ENCODE results near the gene LCMT1.

LCMT1 gene

DNA sequence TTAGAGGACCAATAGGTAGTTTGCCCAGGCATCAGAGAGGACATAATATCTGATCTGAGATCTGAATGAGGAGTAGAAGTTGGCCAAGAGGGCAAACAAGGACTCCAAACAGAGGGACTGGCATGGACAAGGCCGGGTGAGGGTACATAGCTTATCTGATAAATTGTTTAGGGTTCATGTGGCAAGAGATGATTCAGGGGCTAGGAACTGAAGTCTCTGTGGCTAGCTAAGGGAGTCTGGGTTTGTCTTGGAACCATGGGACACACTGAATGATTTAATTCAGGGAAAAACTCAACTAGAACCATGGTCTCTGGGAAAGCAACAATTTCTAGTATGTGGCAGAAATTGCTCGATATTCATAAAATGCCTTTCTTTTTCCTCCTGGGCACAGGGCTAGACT lies 101.1 kb downstream of the LCMT1 start:
- DNase-seq: no peak

- DNase-seq: no peak
Observed at GRCh38 chr16:25213709-25214397, 102.3 kb downstream of the LCMT1 start.

DNA sequence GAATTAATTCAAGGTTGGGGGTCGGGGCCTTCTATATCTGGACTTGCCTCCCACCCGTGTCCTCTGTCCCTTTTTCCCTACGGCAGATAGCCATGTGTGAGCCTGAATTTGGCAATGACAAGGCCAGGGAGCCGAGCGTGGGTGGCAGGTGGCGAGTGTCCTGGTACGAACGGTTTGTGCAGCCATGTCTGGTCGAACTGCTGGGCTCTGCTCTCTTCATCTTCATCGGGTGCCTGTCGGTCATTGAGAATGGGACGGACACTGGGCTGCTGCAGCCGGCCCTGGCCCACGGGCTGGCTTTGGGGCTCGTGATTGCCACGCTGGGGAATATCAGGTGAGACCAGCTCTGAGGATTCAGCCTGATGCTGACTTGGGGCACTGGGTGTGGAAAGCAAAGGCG lies 105.6 kb downstream of the LCMT1 start:
- DNase-seq: no peak

DNA sequence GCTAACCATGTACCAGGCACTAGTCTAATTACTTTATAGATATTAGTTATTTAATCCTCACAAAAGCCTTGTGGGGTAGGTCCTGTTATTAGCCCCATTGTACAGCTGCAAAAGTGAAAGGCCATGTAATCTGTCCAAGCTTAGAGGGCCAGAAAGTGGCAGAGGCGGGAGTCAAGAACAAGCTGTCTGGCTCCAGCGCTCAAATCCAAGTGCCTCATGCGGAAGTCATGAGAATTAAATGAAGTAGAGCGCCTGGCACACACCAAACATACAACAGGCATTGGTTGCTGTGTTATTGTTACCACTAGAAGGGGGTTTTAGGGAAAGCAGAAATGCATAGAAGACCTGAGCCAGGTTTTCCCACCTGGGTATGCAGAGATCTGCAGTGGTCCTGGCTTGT lies 106.4 kb downstream of the LCMT1 start:
- DNase-seq: no peak

- DNase-seq: no peak
Observed at GRCh38 chr16:25219070-25219737, 107.7 kb downstream of the LCMT1 start.

DNA sequence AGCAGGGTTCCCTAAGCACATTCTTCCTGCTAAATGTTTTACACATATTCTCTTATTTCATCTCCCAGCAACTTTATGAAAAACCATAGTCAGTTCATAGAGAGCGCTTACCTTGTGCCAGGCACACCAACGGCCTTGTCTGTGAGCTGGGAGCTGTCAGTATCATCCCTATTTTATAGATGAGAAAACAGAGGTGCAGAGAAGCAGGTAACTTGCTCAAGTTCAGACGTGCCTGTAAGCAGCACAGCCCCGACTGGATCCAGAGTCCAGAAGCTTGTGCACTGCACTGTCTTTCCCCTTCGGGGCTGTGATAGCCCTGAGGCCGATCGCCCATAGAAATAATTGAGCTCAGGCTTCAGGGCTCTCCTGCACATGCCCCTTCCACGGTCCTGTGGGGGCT lies 111.4 kb downstream of the LCMT1 start:
- DNase-seq: no peak

DNA sequence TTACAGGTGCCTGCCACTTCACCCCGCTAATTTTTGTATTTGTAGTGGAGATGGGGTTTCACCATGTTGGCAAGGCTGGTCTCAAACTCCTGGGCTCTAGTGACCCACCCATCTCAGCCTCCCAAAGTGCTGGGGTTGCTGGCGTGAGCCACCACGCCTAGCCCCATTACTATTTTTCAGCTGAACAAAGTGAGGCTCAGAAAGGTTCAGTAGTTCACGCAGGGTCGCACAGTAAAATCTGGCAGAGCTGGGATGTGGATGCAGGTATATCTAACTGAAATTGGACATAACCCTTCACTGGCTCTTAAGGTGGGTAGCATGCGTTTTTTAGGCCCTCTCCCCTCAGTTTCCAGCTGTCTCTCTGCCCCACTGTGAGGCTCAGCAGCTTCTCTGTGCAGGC lies 112.4 kb downstream of the LCMT1 start:
- DNase-seq: no peak

DNA sequence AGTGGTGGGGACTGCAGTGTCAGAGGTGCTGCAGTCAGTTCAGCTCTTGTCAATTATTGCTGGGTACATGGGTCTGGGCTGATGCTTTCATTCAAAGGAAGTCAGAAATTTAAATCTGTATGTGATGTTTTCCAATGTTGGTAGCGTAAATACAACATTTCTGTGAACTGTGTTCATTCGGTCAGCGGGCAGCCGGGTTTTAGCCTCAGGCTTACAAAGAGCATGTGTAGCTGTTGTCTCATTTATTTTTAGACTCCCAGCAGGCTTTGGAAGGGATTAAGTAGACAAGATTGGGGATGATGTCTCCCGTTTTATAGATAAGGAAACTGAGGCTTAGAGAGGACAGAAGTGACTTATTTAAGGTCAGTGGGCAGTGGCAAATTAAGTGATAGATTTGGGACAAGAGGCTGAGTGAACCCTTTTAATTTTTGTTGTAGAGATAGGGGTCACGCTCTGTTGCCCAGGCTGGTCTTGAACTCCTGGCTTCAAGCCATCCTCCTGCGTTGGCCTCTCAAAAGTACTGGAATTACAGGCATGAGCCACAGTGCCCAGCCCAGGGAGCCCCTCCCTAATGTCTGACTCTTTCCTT lies 113.3 kb downstream of the LCMT1 start:
- no peak for DNase-seq
